GM12801 (cell line): ENCODE results near the gene ASS1.

ENCODE experiments used
- TF ChIP-seq, protein P1 (sequence below): IDR thresholded peaks from one replicate; pipeline ENCODE4 v1.5.1; 2011; ENCODE audit warnings: control low read depth; ENCODE audit not compliant: insufficient read length; ENCODE audit errors: extremely low read depth

Gene ASS1

DNA sequence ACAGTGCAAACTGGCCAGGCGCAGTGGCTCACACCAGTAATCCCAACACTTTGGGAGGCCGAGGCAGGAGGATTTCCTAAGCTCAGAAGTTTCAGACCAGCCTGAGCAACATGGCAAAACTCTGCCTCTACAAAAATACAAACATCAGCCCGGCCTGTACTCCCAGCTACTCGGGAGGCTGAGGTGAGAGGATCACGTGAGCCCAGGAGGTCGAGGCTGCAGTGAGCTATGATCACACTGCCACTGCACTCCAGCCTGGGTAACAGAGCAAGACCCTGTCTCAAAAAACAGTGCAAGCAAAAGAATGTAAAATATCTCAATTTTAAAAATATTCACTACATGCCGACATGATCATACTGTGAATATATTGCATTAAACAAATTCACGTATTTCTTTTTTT lies 83.9 kb downstream of the ASS1 start:
- TF ChIP-seq, protein P1, sequence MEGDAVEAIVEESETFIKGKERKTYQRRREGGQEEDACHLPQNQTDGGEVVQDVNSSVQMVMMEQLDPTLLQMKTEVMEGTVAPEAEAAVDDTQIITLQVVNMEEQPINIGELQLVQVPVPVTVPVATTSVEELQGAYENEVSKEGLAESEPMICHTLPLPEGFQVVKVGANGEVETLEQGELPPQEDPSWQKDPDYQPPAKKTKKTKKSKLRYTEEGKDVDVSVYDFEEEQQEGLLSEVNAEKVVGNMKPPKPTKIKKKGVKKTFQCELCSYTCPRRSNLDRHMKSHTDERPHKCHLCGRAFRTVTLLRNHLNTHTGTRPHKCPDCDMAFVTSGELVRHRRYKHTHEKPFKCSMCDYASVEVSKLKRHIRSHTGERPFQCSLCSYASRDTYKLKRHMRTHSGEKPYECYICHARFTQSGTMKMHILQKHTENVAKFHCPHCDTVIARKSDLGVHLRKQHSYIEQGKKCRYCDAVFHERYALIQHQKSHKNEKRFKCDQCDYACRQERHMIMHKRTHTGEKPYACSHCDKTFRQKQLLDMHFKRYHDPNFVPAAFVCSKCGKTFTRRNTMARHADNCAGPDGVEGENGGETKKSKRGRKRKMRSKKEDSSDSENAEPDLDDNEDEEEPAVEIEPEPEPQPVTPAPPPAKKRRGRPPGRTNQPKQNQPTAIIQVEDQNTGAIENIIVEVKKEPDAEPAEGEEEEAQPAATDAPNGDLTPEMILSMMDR = no peak

DNA sequence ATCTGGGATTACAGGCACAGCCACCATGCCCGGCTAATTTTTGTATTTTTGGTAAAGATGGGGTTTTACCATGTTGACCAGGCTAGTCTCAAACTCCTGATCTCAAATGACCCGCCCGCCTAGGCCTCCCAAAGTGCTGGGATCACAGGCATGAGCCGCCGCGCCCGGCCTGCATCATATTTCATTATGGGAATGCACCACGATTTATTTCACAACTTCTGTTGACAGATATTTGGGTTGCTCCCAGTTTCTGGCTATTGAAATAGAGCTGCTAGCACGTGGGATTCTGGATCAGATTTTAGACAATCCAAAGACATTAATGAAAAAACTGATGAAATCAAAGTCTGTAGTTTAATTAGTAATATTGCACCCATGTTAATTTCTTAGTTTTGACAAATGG lies 86.2 kb downstream of the ASS1 start:
- TF ChIP-seq, protein P1 = no peak

DNA sequence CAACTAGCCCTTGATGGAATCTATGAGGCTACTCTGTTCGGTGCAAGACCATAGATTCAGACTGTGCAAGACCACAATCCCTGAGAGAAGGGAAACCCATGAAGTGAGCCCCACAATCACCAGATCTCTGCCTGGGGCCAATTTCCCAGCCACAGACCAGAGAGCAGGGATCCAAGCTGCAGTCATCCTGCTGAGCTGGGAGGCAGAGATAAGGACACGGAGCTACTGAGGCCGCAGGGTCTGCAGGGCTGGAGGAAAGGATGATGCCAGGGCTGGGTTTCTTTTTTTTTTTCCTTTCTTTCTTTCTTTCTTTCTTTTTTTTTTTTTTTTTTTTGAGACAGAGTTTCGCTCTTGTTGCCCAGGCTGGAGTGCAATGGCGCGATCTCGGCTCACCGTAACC lies 86.9 kb downstream of the ASS1 start:
- TF ChIP-seq, protein P1 = no peak

DNA sequence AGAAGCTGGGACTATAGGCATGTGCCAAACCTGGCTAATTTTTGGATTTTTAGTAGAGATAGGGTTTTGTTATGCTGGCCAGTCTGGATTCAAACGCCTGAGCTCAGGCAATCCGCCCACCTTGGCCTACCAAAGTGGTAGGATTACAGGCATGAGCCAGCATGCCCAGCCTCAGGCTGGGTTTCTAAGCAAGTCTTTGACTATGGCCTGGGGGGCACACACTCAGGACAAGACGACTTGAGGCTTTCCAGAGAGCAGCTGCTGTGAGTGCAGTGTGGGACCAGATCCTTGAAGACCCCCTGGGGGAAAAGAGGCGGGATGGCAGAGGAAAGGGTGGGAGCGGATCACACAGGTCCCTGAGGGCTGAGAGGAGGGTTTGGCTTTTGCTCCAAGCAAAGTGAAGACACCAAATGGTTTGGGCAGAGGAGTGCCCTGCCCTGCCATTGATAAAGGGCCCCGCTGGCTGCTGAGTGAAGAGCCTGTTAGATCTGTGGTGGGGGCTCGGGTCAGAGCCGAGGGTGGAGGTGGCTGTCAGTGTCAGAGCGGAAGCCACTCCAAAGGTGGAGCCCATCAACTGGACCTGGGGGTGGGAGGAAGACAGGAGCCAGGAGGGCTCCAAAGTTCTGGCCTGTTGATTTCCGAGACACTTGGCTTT lies 87.8 kb downstream of the ASS1 start:
- TF ChIP-seq, protein P1 = no peak

DNA sequence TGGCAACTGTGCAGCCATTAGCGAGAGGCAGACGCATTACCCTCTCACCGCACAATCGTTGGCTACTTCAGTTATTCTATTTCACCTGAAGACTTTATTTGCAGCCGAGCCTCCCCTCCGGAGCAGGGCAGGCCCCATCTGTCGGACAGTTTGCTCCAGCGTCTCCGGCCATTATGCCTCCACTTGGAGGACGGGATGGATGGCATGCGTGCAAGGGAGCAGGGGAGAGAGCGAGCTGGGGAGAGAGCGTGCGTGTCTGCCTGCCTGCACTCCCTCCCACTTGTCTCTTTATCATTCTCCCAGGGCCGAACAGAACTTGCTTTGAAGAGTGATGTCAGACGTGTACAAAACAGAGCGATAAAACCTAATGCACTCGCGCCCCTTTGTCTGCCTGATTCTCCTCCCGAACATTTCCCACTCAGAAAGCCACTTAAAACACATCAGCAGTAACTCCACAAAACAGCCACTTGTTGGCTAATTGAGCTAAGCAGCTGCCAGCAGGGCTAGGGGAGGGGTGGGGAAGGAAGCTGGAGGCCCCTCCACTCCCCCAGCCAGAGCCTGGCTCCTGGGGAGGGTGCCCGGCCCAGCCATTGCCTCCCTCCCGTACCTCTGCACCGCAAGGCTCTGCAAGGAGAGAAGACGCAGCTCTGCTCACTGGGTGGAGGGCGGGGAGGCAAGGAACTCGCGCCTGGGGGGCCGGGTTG lies 91.2 kb downstream of the ASS1 start:
- TF ChIP-seq, protein P1 = no peak

DNA sequence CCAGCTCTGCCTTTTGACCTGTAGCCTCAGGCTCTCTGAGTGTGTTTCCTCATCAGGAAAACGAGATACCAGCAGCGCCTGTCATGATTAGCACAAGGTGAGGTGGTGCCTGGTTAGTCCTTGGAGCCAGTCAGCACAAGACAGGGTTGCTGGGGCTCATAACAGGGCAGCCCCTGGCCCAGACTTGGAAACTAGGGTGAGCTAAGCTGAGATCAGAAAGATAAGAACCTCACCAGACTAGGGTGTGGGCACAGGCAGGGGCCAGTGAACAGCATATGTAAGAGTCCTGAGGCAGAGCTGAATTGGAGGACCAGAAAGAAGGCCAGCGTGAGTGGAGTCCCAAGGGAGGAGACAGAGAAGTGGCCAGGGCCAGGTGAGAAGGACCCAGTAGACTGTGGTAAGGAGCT lies 91.9 kb downstream of the ASS1 start:
- TF ChIP-seq, protein P1 = no peak

DNA sequence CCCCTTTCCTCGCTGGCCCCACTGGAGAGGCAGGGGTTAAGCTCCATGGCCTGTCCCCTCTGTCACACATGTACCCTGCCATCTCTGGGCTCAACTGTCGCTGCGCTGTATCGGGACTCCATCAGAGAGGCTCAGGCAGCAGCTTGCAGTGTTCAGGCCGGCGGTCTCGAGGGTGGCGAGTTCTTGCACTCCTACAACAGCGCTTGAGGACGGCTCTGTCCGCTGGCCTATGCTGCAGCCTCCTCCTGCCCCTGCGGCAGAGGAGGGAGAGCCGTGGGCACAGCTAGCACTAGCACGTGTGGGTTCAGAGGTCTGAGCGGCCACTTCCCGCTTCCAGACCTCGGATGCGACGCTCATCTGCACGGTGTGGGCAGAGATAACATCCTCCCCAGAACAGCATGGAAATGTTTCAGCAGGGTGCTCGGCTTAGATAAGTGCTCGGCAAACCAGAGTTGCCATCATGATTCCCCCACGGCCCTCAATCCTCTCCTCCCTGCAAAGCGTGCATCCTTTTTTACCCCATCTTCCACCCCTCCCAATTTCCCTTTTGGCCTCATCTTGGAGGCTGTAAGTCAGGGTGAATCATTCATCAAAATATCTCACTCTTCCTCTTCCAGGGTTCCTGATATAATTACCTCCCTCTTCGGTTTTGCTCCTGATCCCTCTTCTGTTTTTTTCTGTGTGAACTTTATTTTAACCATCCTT lies 92.7 kb downstream of the ASS1 start:
- TF ChIP-seq, protein P1 = no peak
